Activated T-cell treated with anti-CD3 and anti-CD28 coated beads, Interleukin-2, amount 50 U/mL, for 4 hours (primary cell): ENCODE data around the gene UBE2M. TPM values are rescaled to one million over a fixed set of nuclear protein-coding genes. Genes with fewer than 3 reads are reported as not detected.
"Not testable (repeated sequence)": the region's sequence is repeated elsewhere in the genome, so short reads cannot be mapped to it uniquely, and the experiment has no call there.

Source experiments
- ATAC-seq, 2 donors: fragments of 200-7000 bp; cut with Tn5 transposase; one replicate each; pipeline ENCODE4 v1.10.0; 2021
- DNase-seq: peaks from one replicate; pipeline ENCODE4 v3.0.0-alpha.2; 2020
- H3K27me3 Mint-ChIP-seq: one replicate; pipeline ENCODE4 v1.8.0; 2021; ENCODE audit warnings: low read depth, mixed read lengths
- H3K36me3 Mint-ChIP-seq: one replicate; pipeline ENCODE4 v1.8.0; 2022; ENCODE audit warnings: mixed read lengths; ENCODE audit not compliant: insufficient read depth
- H3K4me1 Mint-ChIP-seq: one replicate; pipeline ENCODE4 v1.8.0; 2021; ENCODE audit warnings: low read depth, mixed read lengths
- H3K4me3 Mint-ChIP-seq: one replicate; pipeline ENCODE4 v1.8.0; 2021; ENCODE audit warnings: mild to moderate bottlenecking, moderate library complexity, mixed read lengths
- H3K9me3 Mint-ChIP-seq: one replicate; pipeline ENCODE4 v1.8.0; 2021; ENCODE audit warnings: mixed read lengths
- total RNA-seq, 3 donors: library from RNA; stranded (reverse); gene quantifications; one replicate each; pipeline ENCODE4 v1.2.1, GENCODE V29; 2021

UBE2M gene
- total RNA-seq, 3 donors from 2014 or later = 138 to 155 (median 153) TPM

DNA sequence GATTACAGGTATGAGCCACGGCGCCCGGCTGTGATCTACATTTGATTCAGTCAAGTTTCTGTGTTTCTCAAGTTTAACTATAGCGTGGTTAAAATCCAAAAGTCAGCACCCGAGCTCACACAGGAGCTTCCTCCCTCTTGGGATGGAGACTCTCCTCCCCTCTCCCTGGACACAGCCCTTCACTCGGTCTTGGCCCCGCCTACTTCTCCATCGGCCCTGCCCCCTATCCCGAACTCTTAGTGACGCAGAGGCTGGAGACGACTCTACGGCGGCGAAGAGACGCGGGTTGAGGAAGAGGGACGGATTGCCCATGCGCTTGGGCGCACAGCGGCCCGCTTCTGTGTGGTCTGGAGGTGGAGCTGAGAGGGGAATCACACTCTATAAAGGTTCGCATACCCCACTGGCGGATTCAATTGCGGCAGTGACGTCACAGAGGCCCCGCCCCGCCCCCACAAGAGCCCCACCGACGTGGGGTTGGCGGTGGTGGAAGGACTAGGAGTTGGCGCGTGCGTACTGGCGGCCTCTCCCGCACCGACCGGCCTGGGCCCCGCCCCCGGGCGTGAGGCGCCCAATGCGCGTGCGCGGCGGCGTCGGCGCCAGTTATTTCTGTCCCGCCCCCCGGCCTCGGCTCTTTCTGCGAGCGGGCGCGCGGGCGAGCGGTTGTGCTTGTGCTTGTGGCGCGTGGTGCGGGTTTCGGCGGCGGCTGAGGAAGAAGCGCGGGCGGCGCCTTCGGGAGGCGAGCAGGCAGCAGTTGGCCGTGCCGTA, 14.4 kb downstream of the UBE2M start, which contains the start of gene TRIM28:
TRIM28 (plus strand) TSS at position 239 of the 765 bp plus-strand sequence. CDS start 694 bp downstream, outside the sequence.
- H3K4me3 Mint-ChIP-seq = peak within 1 kb of the TSS; percentile 95
- peaks cover 26% of the 10 kb centered on the region for H3K4me1 Mint-ChIP-seq
- ATAC-seq = peak; percentile 91
- no peaks in the 10 kb centered on the region for H3K9me3 Mint-ChIP-seq
- DNase-seq = peak; percentile 100
- no peaks in the 10 kb centered on the region for H3K27me3 Mint-ChIP-seq
- H3K36me3 Mint-ChIP-seq = peaks cover 30% of the 10 kb centered on the region

DNA sequence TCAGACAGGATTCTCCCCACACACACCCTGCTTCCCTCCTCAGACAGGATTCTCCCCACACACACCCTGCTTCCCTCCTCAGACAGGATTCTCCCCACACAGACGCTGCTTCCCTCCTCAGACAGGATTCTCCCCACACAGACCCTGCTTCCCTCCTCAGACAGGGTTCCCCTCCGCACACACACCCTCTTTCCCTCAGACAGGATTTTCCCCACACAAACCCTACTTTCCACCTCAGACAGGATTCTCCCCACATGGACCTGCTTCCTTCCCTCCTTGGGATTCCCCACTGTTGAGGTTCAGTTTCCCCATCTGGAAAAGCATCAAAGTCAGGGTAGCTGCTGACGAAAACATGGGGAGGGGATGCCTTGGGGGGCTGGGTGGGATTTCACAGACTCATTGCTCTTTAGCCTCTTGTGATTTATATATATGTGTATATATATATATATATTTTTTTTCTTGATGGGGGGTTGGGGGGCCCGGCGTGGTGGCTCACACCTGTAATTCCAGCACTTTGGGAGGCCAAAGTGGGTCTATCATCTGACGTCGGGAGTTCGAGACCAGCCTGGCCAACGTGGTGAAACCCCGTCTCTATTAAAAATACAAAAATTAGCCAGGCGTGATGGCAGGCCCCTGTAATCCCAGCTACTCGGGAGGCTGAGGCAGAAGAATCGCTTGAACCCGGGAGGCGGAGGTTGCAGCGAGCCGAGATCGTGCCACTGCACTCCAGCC, 15.6 kb downstream of the UBE2M start:
- peaks cover 28% of the 10 kb centered on the region for H3K4me1 Mint-ChIP-seq
- ATAC-seq, H3K9me3 Mint-ChIP-seq, H3K27me3 Mint-ChIP-seq, DNase-seq: not testable (repeated sequence)
- H3K4me3 Mint-ChIP-seq = peak overlapping the region; percentile 48
- H3K36me3 Mint-ChIP-seq = peaks cover 24% of the 10 kb centered on the region

DNA sequence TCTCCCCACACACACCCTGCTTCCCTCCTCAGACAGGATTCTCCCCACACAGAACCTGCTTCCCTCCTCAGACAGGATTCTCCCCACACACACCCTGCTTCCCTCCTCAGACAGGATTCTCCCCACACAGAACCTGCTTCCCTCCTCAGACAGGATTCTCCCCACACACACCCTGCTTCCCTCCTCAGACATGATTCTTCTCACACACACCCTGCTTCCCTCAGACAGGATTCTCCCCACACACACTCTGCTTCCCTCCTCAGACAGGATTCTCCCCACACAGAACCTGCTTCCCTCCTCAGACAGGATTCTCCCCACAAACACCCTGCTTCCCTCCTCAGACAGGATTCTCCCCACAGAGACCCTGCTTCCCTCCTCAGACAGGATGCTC, 19.2 kb downstream of the UBE2M start:
- not testable (repeated sequence) for H3K9me3 Mint-ChIP-seq, H3K4me3 Mint-ChIP-seq
- peaks cover 10% of the 10 kb centered on the region for H3K4me1 Mint-ChIP-seq

GRCh38 chr19:58538257-58539168, 19.9 kb downstream of the UBE2M start:
- peak overlapping the region; percentile 64 for H3K4me3 Mint-ChIP-seq
- peak; percentile 86 to 91 for ATAC-seq

More for the DNA sequence above, 19.2 kb downstream of the UBE2M start:
- not testable (repeated sequence) for ATAC-seq, H3K36me3 Mint-ChIP-seq, H3K27me3 Mint-ChIP-seq, DNase-seq

GRCh38 chr19:58536852-58537798, 21.3 kb downstream of the UBE2M start:
- no peak for ATAC-seq
- Mint-ChIP-seq H3K9me3 (no peaks in the 10 kb centered on the region), H3K4me1 (peaks cover 4% of the 10 kb centered on the region), H3K27me3 (peaks cover 8% of the 10 kb centered on the region), H3K36me3 (no peaks in the 10 kb centered on the region), H3K4me3 (peak overlapping the region; percentile 26)
- no peak for DNase-seq

More at GRCh38 chr19:58538257-58539168, 19.9 kb downstream of the UBE2M start:
- Mint-ChIP-seq H3K36me3 (no peaks in the 10 kb centered on the region), H3K4me1 (peaks cover 5% of the 10 kb centered on the region), H3K27me3 (peaks cover 6% of the 10 kb centered on the region), H3K9me3 (no peaks in the 10 kb centered on the region)
- DNase-seq = no peak

- Mint-ChIP-seq H3K4me1 (peaks cover 7% of the 10 kb centered on the region), H3K9me3 (no peaks in the 10 kb centered on the region), H3K27me3 (peaks cover 8% of the 10 kb centered on the region), H3K4me3 (no peak overlapping the region), H3K36me3 (no peaks in the 10 kb centered on the region)
- ATAC-seq = no peak
- DNase-seq = no peak
These were observed 22.6 kb downstream of the UBE2M start for GRCh38 chr19:58535857-58536256.

DNA sequence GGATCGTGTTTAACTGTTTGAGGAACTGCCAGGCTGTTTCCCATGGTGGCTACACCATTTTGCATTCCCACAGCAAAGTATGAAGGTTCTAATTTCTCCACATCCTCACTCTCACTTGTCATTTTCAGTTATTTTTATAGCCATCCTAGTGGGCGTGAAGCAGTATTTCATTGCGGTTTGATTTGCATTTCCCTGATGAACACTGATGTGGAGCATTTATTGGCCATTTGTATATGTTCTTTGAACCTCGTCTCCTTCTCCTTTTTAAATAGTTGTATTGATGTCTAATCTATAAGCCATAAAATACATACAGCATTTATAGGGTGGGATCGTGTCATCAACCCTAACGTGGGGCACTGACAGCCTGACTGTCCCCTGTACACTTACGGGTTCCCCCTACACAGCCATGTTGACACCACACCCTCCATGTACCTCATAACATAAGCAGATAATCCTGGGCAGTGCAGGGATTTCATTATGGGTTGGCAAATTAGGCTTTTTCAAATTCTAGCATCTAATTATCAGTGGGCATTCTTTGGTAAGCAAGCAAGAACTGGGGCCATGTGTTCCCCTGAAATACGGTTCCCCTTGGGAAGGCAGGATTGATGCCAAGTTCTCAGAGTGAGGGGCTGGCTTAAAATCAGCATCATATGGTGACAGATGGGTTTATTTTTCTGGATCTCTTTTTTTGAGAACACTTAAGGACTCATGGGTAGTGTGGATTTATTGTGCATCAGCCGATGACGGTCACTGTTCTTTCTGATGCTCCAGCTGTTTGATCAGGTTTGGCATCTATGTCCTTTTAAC, 27.2 kb downstream of the UBE2M start:
- ATAC-seq (no peak), DNase-seq (no peak)
- peaks cover 2% of the 10 kb centered on the region for H3K4me1 Mint-ChIP-seq
- no peak overlapping the region for H3K4me3 Mint-ChIP-seq
- no peaks in the 10 kb centered on the region for H3K9me3 Mint-ChIP-seq
- H3K27me3 Mint-ChIP-seq = peaks cover 2% of the 10 kb centered on the region
- no peaks in the 10 kb centered on the region for H3K36me3 Mint-ChIP-seq

- Mint-ChIP-seq H3K27me3 (peaks cover 2% of the 10 kb centered on the region), H3K4me3 (no peak overlapping the region), H3K36me3 (no peaks in the 10 kb centered on the region), H3K4me1 (peaks cover 2% of the 10 kb centered on the region), H3K9me3 (no peaks in the 10 kb centered on the region)
- no peak for DNase-seq
- ATAC-seq = no peak
These were observed 29.0 kb downstream of the UBE2M start for GRCh38 chr19:58529405-58529804.

GRCh38 chr19:58522709-58523108, 35.7 kb downstream of the UBE2M start:
- no peaks in the 10 kb centered on the region for H3K9me3 Mint-ChIP-seq
- ATAC-seq = no peak
- DNase-seq = no peak
- H3K36me3 Mint-ChIP-seq = peaks cover 1% of the 10 kb centered on the region
- H3K4me1 Mint-ChIP-seq = peaks cover 23% of the 10 kb centered on the region
- no peak overlapping the region for H3K4me3 Mint-ChIP-seq
- no peaks in the 10 kb centered on the region for H3K27me3 Mint-ChIP-seq

DNA sequence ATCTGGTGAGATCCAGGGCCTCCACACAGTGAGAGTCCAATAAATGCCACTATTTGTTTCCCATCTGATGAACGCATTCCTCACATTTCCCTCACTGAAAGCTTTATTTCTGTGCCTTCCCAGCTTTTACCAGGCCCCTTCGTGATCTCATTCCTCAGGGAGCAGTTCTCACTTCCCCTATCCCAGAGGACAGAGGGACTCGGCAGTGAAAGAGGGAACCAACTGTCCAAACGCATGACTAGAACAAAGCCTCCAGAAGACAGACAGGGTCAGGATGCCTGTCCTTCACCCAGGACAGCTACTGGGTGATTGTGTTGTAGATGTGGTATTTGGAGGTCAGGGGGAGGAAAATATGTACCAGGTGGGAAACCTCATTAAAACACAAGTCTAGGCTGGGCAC, 36.8 kb downstream of the UBE2M start:
- H3K36me3 Mint-ChIP-seq = peaks cover 1% of the 10 kb centered on the region
- peaks cover 25% of the 10 kb centered on the region for H3K4me1 Mint-ChIP-seq
- no peaks in the 10 kb centered on the region for H3K27me3 Mint-ChIP-seq
- no peaks in the 10 kb centered on the region for H3K9me3 Mint-ChIP-seq
- no peak for DNase-seq
- peak overlapping the region; percentile 37 for H3K4me3 Mint-ChIP-seq
- ATAC-seq = no peak

GRCh38 chr19:58520257-58520599, 38.2 kb downstream of the UBE2M start:
- Mint-ChIP-seq H3K36me3 (peaks cover 9% of the 10 kb centered on the region), H3K4me1 (peaks cover 34% of the 10 kb centered on the region), H3K4me3 (peak overlapping the region; percentile 97), H3K27me3 (no peaks in the 10 kb centered on the region), H3K9me3 (no peaks in the 10 kb centered on the region)
- DNase-seq = no peak
- ATAC-seq = no peak

- DNase-seq (peak; percentile 84), ATAC-seq (peak; percentile 87 to 88)
- Mint-ChIP-seq H3K27me3 (no peaks in the 10 kb centered on the region), H3K4me3 (peak within 1 kb of the TSS; percentile 97), H3K4me1 (peaks cover 37% of the 10 kb centered on the region), H3K36me3 (peaks cover 10% of the 10 kb centered on the region), H3K9me3 (no peaks in the 10 kb centered on the region)
These were observed 38.8 kb downstream of the UBE2M start, which contains the start of gene ZBTB45 for GRCh38 chr19:58519355-58520256. Gene ZBTB45, minus strand, starts transcription at chr19:58519810. Its CDS starts 2,137 bp downstream, at chr19:58517673.
